GM21786 (cell line): Measurements from ENCODE around the gene CDK18.

ENCODE experiments used
- ATAC-seq: cut with Tn5 transposase; IDR thresholded peaks from one replicate; pipeline ENCODE4 v1.9.1; 2021; ENCODE audit not compliant: unreplicated experiment

The CDK18 gene

GRCh38 chr1:205521686-205522085 lies 17.2 kb downstream of the CDK18 start:
- ATAC-seq = no peak

GRCh38 chr1:205522692-205523091 lies 18.2 kb downstream of the CDK18 start:
- no peak for ATAC-seq

- no peak for ATAC-seq
These were observed 18.9 kb downstream of the CDK18 start for GRCh38 chr1:205523261-205523890.

- ATAC-seq = no peak
These were observed 19.7 kb downstream of the CDK18 start for GRCh38 chr1:205523891-205524793.

GRCh38 chr1:205524794-205525101 lies 20.3 kb downstream of the CDK18 start:
- ATAC-seq = no peak

- ATAC-seq = no peak
These were observed 21.2 kb downstream of the CDK18 start for GRCh38 chr1:205525495-205526285.

GRCh38 chr1:205526431-205526830 lies 22.0 kb downstream of the CDK18 start:
- no peak for ATAC-seq

- ATAC-seq = no peak
These were observed 23.5 kb downstream of the CDK18 start for GRCh38 chr1:205527931-205528330.

- no peak for ATAC-seq
These were observed 24.0 kb downstream of the CDK18 start for GRCh38 chr1:205528446-205528886.

GRCh38 chr1:205528887-205529825 lies 24.7 kb downstream of the CDK18 start:
- ATAC-seq = no peak

GRCh38 chr1:205530116-205530515 lies 25.6 kb downstream of the CDK18 start:
- ATAC-seq = no peak

GRCh38 chr1:205531191-205532025 lies 26.9 kb downstream of the CDK18 start:
- ATAC-seq = no peak

GRCh38 chr1:205532026-205532898 lies 27.8 kb downstream of the CDK18 start:
- no peak for ATAC-seq

- no peak for ATAC-seq
These were observed 28.7 kb downstream of the CDK18 start for GRCh38 chr1:205532996-205533735.

- no peak for ATAC-seq
These were observed 29.4 kb downstream of the CDK18 start for GRCh38 chr1:205533748-205534443.

- ATAC-seq = no peak
These were observed 30.0 kb downstream of the CDK18 start for GRCh38 chr1:205534444-205534985.

GRCh38 chr1:205535096-205535495 lies 30.6 kb downstream of the CDK18 start:
- no peak for ATAC-seq
